Activated T-helper 2 cell treated with anti-CD3 and anti-CD28 coated beads, Interferon-gamma antibody, Interleukin-2, Interleukin-4, amounts not matched to agents 10 μg/mL and 5 μg/mL and 100 μg/mL, durations not matched to agents 14 hours and 24 hours and 36 hours (primary cell): ENCODE measurements around the gene AMN. TPM values are rescaled to one million over a fixed set of nuclear protein-coding genes. Genes with fewer than 3 reads are reported as not detected.
A peak's percentile ranks its signal among the peaks of the same experiment; 100 is the strongest.

Experiments used
- DNase-seq: peaks from one replicate; pipeline ENCODE4 v3.0.0; 2021; ENCODE audit warnings: low spot score
- H3K27ac Mint-ChIP-seq: one replicate; pipeline ENCODE4 v1.8.0; 2021; ENCODE audit warnings: mixed read lengths
- H3K27me3 Mint-ChIP-seq: one replicate; pipeline ENCODE4 v1.8.0; 2021; ENCODE audit warnings: low read depth, mixed read lengths
- H3K36me3 Mint-ChIP-seq: one replicate; pipeline ENCODE4 v1.8.0; 2021; ENCODE audit warnings: low read depth, mixed read lengths
- H3K4me1 Mint-ChIP-seq: one replicate; pipeline ENCODE4 v1.8.0; 2021; ENCODE audit warnings: low read depth, mixed read lengths
- H3K4me3 Mint-ChIP-seq: one replicate; pipeline ENCODE4 v1.8.0; 2021; ENCODE audit warnings: low read depth, mild to moderate bottlenecking, moderate library complexity, mixed read lengths
- H3K9me3 Mint-ChIP-seq: one replicate; pipeline ENCODE4 v1.8.0; 2021; ENCODE audit warnings: mixed read lengths
- intact Hi-C: fragments of 100-400 bp; cut with micrococcal nuclease; formaldehyde crosslinking; loops from one replicate; pipeline ENCODE4 v1.15.1; 2023
- total RNA-seq: library from RNA; stranded (reverse); gene quantifications from 2 replicates; pipeline ENCODE4 v1.2.3, GENCODE V29; 2022

The AMN gene
- total RNA-seq, 1 donor from 2014 or later = 0.55 TPM

- Mint-ChIP-seq H3K27ac (no peak overlapping the region), H3K9me3 (no peaks in the 10 kb centered on the region), H3K27me3 (no peaks in the 10 kb centered on the region), H3K4me3 (no peak overlapping the region), H3K36me3 (peaks cover 25% of the 10 kb centered on the region), H3K4me1 (no peaks in the 10 kb centered on the region)
- no peak for DNase-seq
- intact Hi-C loops = no loop called here
Measured at GRCh38 chr14:102910442-102910841, 12.0 kb upstream of the AMN start.

DNA sequence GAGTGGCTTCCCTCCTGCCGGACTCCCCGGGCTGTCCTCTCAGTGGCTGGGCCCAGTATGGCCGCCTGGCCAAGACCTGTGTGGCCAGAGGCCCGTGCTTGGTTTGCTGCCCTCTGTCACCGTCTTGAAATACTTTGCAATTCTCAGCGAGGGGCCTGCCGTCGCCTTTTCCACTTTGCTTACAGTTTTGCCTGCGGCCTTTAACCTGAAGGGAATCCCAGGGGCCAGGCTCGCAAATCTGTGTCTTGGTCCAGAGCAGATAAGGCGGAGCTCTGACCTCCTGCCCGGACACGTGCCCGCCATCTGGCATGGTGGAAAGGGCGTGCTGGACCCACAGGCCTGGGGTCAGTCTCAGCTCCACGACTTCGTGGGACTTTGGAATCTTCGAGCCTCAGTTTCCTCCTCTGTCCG, 10.9 kb upstream of the AMN start:
- Mint-ChIP-seq H3K36me3 (peaks cover 17% of the 10 kb centered on the region), H3K4me3 (no peak overlapping the region), H3K27me3 (no peaks in the 10 kb centered on the region), H3K27ac (no peak overlapping the region), H3K4me1 (no peaks in the 10 kb centered on the region), H3K9me3 (no peaks in the 10 kb centered on the region)
- no peak for DNase-seq
- intact Hi-C loops = no loop called here

GRCh38 chr14:102911991-102912761, 10.3 kb upstream of the AMN start:
- H3K36me3 Mint-ChIP-seq = peaks cover 15% of the 10 kb centered on the region
- no peak for DNase-seq
- H3K4me1 Mint-ChIP-seq = no peaks in the 10 kb centered on the region
- intact Hi-C loops = no loop called here
- H3K27me3 Mint-ChIP-seq = no peaks in the 10 kb centered on the region
- H3K27ac Mint-ChIP-seq = no peak overlapping the region
- no peak overlapping the region for H3K4me3 Mint-ChIP-seq
- H3K9me3 Mint-ChIP-seq = no peaks in the 10 kb centered on the region

GRCh38 chr14:102913341-102914211, 8.9 kb upstream of the AMN start:
- Mint-ChIP-seq H3K27ac (no peak overlapping the region), H3K36me3 (peaks cover 7% of the 10 kb centered on the region), H3K4me3 (no peak overlapping the region), H3K9me3 (no peaks in the 10 kb centered on the region), H3K27me3 (no peaks in the 10 kb centered on the region), H3K4me1 (no peaks in the 10 kb centered on the region)
- no peak for DNase-seq
- intact Hi-C loops = no loop called here

DNA sequence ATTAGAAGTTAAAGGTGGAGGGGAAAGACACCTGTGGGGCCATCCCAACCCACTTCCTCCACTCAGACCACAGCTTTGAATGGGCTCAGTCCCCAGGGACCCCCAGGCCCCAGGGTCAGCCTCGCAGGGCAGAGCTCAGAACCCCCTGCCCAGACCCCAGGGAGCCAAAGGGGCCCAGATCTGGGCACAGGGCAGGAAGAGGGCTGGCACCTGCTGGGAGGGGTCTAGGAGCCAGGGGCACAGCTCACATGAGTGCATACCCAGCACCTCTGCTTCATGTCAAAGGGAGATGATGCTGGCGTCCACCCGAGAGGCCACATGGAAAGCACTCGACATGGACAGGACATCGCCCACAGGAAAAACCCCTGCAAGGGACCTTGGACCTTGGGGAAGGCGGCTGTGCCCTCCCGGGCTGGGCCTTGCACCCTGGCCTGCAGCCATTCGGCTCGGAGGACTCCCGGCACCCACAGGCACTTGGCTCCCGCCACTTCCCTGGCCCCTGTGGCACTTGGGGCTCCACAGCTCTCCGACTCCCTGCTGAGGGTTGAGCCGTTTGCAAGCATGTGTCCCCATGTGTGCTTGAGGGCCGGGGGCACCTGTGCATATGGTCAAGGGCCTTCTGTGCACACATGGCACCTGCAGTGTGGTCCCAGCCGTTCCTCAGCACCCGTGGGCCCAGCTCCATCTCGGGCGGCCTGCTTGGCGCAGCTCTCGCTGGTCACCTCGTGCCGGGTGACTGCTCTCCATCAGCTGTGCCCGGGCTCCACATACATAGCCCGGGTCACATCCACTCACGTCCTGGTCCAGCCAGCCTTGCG, 7.8 kb upstream of the AMN start:
- Mint-ChIP-seq H3K4me3 (no peak overlapping the region), H3K27ac (no peak overlapping the region), H3K27me3 (no peaks in the 10 kb centered on the region), H3K9me3 (no peaks in the 10 kb centered on the region), H3K36me3 (peaks cover 7% of the 10 kb centered on the region), H3K4me1 (no peaks in the 10 kb centered on the region)
- DNase-seq = no peak
- intact Hi-C loops = no loop called here

DNA sequence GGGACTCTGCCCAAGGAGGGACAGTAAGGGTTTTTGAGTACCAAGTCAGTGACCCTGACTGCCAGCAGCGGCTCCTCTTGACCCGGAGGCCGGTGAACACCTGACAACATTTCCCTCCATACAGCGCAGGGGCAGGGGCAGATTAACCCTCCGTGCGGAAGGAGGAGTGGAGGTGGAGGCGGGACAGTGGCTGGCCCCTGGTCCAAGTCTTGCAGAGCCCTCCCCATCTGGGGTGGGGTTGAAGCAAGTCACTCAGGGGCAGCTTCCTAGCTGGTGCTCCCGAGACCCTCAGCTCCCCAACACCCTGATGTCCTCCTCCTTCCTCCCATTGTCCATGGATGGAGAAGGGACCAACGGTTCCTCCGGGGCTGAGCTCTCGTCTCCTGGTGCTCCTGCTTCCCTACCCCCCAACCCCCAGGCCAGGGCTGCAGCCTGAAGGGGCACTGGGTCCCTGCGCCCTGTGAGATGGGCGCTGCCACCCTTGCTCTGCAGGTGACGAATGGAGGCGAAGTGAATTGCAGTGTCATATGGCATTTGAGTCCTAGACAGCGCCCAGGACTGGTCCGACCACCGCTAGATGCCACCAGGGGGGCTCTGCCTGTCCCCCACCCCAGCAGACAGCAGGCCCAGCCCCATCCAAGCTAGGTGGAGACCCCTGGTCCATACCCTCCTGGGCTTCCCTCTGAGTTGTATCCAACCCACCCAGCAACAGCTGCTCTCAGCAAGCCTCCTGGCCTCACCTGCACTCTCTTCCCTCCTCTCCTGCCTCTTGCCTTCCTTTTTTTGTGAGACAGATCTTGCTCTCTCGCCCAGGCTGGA, 7.0 kb upstream of the AMN start:
- Mint-ChIP-seq H3K27ac (no peak overlapping the region), H3K4me1 (no peaks in the 10 kb centered on the region), H3K27me3 (no peaks in the 10 kb centered on the region), H3K9me3 (no peaks in the 10 kb centered on the region), H3K4me3 (no peak overlapping the region), H3K36me3 (peaks cover 7% of the 10 kb centered on the region)
- DNase-seq = no peak
- intact Hi-C loops = no loop called here

DNA sequence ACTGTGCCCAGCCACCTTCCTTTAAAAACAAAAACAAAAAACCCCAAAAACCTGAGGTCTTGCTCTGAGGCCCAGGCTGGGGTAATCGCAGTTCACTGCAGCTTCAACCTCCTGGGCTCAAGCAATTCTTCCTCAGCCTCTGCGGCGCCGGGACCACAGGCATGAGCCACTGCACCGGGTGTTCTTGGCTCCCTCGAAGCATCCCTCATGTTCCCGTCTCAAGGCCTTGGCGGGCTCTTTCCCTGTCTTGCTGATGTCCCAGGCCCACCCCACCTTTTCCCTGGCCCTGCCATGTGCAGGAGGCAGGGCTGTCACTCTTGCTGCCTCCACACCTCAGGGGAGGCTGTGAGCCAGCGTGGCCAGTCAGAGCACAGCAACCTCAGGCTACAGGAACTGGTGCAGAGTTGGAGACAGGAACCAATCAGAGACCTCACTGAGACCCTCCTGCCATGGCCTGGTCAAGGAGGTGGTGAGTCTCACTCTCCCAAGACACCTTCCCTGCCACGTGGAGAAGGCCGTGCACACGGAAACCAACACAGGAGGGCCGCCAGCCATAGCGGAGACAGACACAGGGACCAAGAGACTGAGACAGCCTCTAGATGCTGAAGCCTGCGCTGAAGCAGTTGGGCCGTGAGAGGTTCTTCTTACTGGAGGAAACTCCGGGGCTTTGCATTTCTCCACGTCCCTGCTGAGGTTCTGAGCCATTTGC, 6.0 kb upstream of the AMN start:
- intact Hi-C loops = loop anchor here (1.0 kb wide), 1 partner anchor 141 kb away; no protein-coding TSS in a partner anchor
- Mint-ChIP-seq H3K27ac (no peak overlapping the region), H3K27me3 (no peaks in the 10 kb centered on the region), H3K36me3 (no peaks in the 10 kb centered on the region), H3K9me3 (no peaks in the 10 kb centered on the region), H3K4me3 (no peak overlapping the region), H3K4me1 (no peaks in the 10 kb centered on the region)
- no peak for DNase-seq

DNA sequence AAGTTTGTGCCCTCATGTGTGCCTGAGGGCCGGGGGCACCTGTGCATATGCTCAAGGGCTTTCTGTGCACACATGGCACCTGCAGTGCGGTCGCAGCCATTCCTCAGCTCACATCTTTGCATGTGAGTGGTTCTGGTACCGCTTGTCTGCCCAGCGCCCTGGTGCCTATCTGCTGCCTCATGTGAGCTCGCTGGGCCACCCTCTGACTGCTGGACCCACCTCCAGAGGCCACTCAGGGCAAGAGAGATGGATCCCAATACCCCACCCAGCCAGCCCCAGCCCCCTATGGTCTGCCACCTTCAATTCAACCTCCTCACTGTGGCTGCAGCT, 5.4 kb upstream of the AMN start:
- Mint-ChIP-seq H3K4me1 (no peaks in the 10 kb centered on the region), H3K4me3 (no peak overlapping the region), H3K9me3 (no peaks in the 10 kb centered on the region), H3K27ac (no peak overlapping the region), H3K27me3 (no peaks in the 10 kb centered on the region), H3K36me3 (no peaks in the 10 kb centered on the region)
- no peak for DNase-seq
- intact Hi-C loops = loop anchor here (1.0 kb wide), 1 partner anchor 142 kb away; no protein-coding TSS in a partner anchor

DNA sequence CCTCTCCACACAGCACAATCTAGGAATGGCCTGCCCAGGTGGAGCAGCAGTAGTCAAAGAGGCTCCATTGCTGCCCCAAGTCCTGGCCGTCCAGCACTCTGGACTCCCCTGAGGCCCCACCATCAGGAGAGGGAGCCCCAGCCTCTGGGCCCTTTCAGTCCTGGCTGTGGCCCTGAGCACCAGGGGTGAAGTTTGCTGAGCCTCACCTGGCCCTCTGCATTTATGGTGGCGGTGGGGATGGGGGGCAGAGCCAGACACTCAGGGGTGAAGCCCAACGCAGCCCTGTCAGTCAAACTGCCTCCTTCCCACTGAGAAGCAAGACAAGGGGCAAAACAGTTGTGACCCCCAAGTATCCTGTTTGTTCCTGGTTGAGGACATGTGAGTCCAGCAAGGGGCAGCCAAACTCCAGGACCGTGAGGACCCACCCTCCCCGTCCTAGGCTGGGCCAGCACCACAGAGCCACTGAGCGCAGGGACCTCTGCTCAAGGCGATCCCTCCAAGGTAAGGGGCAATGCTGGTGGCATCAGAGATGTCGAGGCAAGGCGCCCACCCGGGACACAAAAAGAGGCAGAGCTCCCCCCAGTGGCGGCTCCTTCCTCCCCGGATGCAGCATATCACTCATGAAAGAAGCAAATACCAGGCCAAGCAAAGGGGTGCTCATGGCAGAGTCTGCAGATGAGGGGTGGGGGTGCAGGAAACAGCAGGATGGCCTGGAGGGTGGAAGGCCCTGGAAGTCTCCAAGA, 4.8 kb upstream of the AMN start:
- DNase-seq = peak; percentile 28
- H3K36me3 Mint-ChIP-seq = no peaks in the 10 kb centered on the region
- no peak overlapping the region for H3K4me3 Mint-ChIP-seq
- intact Hi-C loops = loop anchor here (1.0 to 2.0 kb wide), 2 partner anchors 142 to 223 kb away; no protein-coding TSS in a partner anchor
- no peak overlapping the region for H3K27ac Mint-ChIP-seq
- H3K9me3 Mint-ChIP-seq = no peaks in the 10 kb centered on the region
- no peaks in the 10 kb centered on the region for H3K27me3 Mint-ChIP-seq
- H3K4me1 Mint-ChIP-seq = no peaks in the 10 kb centered on the region

DNA sequence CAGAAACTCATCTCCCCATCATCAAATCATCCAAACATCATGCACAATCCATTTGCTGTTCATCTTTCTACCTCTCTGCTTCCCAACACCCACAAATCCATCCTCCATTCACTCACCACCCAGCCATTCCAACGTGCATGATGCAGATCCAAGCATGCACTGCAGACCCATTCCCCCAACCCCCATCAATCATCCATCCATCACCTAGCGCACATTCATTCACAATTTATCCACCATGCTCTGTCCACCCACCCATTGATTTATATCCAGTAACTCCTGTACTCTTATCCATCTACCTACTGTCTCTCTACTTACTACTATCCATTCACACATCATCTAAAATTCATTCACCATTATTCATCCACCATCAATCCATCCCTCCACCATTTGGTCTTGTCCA, 4.0 kb upstream of the AMN start:
- peaks cover 1% of the 10 kb centered on the region for H3K4me1 Mint-ChIP-seq
- no peaks in the 10 kb centered on the region for H3K9me3 Mint-ChIP-seq
- H3K36me3 Mint-ChIP-seq = no peaks in the 10 kb centered on the region
- intact Hi-C loops = loop anchor here (2.0 kb wide), 1 partner anchor 224 kb away; no protein-coding TSS in a partner anchor
- no peak overlapping the region for H3K4me3 Mint-ChIP-seq
- no peak overlapping the region for H3K27ac Mint-ChIP-seq
- no peak for DNase-seq
- peaks cover 5% of the 10 kb centered on the region for H3K27me3 Mint-ChIP-seq

GRCh38 chr14:102920273-102920997, 2.0 kb upstream of the AMN start:
- no peaks in the 10 kb centered on the region for H3K9me3 Mint-ChIP-seq
- H3K27me3 Mint-ChIP-seq = peaks cover 9% of the 10 kb centered on the region

More at GRCh38 chr14:102920273-102920997, 2.0 kb upstream of the AMN start:
- H3K4me3 Mint-ChIP-seq = no peak overlapping the region
- no peaks in the 10 kb centered on the region for H3K36me3 Mint-ChIP-seq
- DNase-seq = no peak
- intact Hi-C loops = no loop called here
- H3K4me1 Mint-ChIP-seq = peaks cover 1% of the 10 kb centered on the region
- H3K27ac Mint-ChIP-seq = no peak overlapping the region
